GM10847 (cell line): ENCODE measurements around the gene HAGH.

Experiments used
- POLR2A ChIP-seq: IDR thresholded peaks from 2 replicates; pipeline ENCODE4 v1.6.1; 2011; ENCODE audit not compliant: insufficient read length; ENCODE audit errors: extremely low read depth

The HAGH gene

DNA sequence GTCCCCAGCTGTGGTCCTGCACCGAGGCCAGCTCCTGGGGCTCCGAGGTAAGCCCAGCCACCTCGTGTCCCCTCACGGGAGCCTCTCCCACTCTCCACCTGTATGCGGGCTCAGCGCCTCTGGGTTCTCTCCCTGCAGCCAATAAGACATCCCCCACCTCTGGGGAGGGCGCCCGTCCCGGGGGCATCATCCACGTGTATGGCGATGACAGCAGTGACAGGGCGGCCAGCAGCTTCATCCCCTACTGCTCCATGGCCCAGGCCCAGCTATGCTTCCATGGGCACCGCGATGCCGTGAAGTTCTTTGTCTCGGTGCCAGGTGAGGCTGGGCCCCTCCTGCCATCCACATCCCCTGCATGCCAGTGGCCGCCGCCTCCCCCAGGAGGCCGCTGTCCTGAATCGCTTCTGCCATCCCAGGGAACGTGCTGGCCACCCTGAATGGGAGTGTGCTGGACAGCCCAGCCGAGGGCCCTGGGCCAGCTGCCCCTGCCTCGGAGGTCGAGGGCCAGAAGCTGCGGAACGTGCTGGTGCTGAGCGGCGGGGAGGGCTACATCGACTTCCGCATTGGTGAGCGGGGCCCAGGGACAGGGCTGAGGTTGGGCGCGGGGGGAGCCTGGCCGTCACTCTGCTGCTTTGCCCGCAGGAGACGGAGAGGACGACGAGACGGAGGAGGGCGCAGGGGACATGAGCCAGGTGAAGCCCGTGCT is 58.4 kb downstream of the HAGH start:
- TF ChIP-seq POLR2A: no peak

DNA sequence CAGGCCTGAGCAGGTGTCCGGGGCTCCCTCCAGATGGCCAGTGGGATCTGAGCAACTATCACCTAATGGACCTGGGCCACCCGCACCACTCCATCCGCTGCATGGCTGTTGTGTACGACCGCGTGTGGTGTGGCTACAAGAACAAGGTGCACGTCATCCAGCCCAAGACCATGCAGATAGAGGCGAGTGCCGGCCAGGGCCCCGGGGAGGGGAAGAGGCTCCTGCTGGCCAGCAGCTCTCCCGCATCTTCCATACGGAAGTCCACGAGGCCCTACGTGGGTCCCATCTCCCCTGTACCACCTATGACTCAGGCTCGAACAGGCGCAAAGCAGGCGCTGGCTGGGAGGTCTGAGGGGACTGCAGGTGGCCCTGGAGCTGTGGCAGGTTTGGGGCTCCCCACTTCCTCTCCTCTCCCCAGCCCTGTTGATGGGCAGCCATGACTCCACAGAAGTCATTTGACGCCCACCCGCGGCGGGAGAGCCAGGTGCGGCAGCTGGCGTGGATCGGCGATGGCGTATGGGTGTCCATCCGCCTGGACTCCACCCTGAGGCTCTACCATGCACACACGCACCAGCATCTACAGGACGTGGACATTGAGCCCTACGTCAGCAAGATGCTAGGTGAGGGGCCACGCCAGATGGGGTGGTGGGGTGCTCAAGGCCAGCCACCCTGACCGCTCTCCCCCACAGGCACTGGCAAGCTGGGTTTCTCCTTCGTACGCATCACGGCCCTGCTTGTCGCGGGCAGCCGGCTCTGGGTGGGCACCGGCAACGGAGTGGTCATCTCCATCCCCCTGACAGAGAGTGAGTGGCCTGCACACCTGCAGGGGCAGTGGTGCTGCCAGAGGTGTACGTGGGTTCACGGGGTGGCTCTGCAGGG is 59.3 kb downstream of the HAGH start:
- TF ChIP-seq POLR2A: no peak

DNA sequence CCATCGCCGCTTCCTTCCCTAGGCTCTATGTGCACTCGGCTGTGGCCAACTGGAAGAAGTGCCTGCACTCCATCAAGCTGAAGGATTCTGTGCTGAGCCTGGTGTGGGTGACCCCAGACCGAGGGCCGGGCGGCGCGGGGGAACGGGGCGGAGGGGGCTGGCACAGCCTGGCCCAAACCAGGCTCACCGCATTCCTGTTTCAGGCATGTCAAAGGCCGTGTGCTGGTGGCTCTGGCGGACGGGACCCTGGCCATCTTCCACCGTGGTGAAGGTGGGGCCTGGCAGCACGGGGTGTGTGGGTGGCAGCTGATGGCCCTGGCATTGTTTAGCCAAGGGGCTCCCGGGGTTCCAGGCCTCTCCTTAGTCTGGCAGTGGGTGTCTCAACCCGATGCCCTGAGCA is 59.9 kb downstream of the HAGH start:
- no peak for TF ChIP-seq POLR2A

DNA sequence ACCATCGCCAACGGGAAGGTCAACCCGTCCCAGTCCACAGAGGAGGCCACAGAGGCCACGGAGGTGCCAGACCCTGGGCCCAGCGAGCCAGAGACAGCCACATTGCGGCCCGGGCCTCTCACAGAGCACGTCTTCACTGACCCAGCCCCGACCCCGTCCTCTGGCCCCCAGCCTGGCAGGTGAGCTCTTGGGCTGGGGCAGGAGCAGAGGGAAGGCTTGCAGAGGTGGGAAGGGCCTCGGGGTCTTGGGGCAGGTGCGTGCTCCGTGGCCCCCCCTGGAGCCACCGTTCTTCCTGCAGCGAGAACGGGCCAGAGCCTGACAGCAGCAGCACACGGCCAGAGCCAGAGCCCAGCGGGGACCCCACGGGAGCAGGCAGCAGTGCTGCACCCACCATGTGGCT is 60.4 kb downstream of the HAGH start:
- TF ChIP-seq POLR2A: no peak

DNA sequence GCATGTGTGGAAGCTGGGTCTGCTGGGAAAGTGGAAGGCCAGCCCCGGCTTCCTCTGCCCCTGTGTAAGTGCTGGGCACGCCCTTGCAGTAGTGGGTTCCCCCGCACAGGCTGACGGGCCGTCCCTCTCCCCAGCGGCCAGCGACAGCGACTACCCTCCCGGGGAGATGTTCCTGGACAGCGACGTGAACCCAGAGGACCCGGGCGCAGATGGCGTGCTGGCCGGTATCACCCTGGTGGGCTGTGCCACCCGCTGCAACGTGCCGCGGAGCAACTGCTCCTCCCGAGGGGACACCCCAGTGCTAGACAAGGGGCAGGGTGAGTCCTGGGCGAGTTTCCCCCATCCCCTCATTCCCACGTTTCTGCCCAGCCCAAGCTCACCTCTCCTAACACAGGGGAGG is 60.8 kb downstream of the HAGH start:
- no peak for TF ChIP-seq POLR2A

DNA sequence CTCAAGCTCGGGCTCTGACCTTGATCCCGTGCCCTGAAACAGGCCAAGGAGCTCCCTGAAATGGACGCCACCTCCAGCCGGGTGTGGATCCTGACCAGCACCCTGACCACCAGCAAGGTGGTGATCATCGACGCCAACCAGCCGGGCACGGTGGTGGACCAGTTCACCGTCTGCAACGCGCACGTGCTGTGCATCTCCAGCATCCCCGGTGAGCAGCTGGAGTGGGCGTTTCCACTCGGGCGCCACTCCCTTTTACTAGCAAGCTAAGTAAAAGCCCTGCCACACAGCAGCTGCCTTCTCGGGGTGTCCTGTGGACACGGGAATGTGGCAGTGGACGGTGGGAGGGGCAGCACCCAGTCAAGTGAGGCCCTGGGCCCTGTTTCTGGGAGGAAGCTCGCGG is 61.7 kb downstream of the HAGH start:
- TF ChIP-seq POLR2A: no peak

DNA sequence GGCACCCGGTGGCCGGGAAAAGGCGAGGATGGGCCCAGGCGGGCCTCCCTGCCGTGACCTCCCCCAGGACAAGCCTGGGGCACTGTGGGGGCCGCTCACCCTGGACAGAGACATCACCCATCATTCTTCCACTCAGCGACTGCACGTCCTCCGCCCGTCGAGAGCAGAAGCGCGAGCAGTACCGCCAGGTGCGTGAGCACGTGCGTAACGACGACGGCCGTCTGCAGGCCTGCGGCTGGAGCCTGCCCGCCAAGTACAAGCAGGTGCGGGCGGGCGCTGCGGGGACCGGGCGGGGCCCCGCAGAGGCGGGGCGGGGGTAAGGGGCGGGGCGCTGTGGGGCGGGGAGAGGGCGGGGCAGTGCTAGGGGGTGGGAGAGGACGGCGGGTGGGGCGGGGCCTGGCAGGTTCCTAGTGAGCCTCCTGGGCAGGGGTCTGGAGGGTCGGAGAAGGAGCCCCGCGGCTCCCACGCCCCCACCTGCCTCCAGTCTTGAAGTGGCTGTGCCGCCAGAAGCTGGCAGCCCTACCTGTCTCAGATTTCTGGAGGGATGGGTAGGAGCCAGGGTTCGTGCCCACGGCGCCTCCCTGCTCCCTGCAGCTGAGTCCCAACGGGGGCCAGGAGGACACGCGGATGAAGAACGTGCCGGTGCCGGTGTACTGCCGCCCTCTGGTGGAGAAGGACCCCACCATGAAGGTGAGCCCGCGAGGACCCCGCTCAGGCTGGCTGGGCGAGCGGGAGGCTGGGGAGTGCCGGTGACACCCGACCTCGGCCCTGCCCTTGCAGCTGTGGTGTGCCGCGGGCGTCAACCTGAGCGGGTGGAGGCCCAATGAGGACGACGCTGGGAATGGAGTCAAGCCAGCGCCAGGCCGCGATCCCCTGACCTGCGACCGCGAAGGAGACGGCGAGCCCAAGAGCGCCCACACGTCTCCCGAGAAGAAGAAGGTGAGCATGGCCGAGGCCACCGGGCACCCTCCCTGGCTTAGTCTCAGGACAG is 62.8 kb downstream of the HAGH start:
- no peak for TF ChIP-seq POLR2A

DNA sequence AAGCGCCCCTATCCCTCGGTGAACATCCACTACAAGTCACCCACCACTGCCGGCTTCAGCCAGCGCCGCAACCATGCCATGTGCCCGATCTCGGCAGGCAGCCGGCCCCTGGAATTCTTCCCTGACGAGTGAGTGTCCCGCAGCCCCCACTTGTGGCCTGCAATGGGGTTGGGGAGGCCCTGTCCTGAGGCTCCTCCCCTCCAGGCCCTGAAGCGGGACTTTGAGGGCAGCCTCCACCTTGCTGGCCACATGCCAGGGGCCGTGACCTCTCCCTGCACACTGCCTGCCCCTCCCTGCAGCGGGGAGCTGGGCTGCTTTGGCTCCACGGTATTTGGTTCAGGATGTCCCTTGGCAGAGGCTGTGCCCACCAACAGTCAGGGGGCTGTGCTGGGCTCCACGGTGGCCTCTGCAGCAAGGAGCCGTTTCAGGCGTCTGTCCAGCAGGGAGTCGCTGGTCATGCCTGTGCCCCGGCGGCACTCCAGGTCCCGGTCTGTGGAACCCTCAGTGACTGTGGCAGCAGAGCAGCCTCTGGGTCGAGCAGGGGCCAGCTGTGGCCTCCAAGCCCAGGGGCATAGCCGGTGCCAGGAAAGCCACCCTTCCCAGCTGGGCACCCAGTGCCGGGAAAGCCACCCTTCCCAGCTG is 63.6 kb downstream of the HAGH start:
- no peak for TF ChIP-seq POLR2A

DNA sequence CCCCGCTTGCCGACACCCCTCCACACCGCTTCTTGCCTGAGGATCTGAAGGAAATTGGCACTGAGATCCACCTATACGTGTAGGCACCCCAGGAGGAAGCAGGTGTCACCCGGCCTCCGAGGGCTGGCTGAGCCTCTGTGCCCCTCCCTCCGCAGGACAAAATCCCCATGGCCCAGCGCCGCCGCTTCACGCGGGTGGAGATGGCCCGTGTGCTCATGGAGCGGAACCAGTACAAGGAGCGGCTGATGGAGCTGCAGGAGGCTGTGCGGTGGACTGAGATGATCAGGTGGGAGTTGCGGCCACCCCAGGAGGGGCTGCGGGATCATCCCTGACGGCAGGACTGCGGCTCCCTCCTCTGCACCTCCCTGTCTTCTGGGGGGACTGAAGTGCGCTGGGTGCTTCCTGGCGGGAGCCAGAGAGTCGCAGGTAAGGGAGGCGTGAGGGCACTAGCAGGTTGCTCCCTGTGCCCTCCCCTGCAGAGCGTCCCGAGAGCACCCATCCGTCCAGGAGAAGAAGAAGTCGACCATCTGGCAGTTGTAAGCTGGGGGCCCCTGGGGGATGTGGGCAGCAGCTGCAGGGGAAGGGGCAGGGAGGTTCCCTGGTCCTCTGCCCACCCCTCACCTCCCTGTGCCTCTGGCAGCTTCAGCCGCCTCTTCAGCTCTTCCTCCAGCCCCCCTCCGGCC is 64.3 kb downstream of the HAGH start:
- TF ChIP-seq POLR2A: no peak

DNA sequence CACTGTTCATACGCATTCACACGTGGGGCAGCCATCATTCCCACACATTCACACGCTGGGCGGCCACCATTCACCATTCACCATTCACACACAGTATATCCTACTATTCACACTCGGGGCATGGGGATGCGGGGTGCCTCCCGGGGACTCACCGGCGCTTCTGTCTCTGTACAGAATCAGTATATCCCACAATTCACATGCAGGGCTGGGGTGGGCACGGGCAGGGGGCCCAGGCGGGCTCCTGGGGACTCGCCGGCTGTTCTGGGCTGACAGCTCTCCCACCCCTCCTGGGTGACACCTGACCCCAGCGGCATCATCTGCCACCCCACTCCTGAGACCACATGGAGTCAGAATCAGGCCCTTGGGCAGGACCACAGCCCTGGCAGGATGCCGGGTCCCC is 64.9 kb downstream of the HAGH start:
- no peak for TF ChIP-seq POLR2A

DNA sequence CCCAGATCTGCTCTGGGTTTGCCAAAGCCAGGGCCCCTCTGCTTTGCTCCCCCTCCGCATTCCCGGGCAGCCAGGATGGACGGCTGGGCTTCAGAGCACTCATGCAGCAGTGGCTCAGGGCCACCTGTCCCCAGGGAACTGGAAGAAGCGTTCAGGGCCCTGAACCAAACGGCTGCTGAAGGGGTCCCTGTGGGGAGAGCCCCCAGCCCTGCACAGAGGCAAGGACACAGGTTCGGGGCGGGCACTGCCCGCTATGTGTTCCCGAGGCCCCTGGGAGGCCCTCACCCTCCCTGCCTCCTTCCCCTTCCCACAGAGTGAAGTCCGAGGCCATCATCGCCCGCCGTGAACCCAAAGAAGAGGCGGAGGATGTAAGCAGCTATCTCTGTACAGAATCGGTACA is 65.7 kb downstream of the HAGH start:
- no peak for TF ChIP-seq POLR2A

DNA sequence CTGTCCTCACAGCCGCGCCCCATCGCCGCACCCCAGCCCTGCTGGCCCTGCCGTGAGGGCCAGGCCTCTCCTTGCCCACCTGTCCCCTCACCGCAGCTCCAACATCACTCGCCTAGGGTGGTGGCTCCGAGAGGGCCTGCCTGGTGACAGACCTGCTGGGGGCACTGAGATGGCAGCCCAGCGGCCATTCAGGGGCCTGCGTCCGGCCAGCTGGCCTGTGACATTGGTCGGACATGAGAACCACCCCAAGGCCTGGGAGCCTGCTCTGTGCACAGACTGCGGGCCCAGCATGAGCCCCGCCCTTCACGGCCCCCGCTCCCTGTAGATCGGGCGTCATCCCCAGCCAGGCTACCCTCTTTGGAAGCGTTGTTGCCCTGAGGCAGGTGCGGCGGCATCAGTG is 67.1 kb downstream of the HAGH start:
- no peak for TF ChIP-seq POLR2A

DNA sequence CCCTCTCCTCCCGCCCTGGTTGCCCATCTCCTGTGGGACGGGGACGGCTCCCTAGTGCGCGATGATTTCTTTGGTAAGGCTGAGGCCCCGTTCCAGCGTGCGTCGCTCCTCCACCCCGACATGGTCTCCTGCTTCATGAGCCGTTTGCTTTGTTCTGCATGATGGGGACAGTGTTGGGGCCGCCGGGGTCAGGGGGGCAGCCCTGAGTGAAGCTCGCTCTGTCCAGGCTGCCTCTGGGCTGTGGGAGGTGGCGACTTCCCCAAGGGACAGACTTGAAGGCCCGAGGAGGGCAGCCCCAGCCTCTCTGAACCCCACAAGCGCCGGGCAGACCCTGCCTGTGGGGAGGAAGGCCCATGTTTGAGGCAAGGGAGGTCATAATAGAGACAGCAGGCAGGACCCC is 67.7 kb downstream of the HAGH start:
- no peak for TF ChIP-seq POLR2A

DNA sequence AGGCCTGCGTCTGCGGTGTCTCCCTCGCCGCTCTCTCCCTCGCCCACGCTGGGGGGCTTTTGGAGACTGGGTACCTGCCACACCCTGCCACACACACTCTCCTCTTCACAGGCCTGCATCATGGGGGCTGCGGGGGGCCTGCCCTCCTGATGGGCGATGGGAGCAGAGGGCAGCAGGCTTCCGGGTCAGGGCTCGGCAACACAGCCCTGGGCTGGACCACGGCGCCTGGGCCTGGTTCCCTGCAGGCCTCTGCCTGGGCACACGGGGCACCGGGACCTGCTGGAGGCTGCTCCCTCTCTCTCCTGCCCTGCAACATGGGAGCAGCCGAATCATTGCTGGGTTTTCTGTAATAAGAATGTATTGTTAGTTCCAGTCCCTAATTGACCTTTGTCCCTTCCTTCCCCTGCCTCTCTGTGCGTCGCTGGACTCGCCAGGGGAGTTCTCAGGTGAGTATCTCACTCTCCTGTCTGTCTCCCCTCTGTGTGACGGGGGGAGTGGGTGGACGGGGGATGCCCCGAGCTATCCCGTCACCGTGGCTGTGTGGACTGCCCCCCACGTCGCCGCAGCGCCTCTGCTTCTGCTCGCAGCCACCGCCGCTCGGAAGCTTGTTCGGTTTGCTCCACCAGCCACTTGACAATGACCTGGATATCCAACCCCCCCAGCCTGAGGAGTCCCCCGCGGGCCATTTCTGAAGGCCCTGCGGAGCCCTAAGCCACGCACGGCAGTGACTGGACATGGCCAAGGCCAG is 68.7 kb downstream of the HAGH start:
- no peak for TF ChIP-seq POLR2A
